Left kidney (tissue), 2 donors: ENCODE measurements around the gene CAPN7. TPM values are rescaled to one million over a fixed set of nuclear protein-coding genes. Genes with fewer than 3 reads are reported as not detected.

Experiments used
- DNase-seq: peaks from one replicate; pipeline ENCODE4 v3.0.0-alpha.2; 2013
- polyA plus RNA-seq: library from polyadenylated mRNA; unstranded; fragments of 120-200 nt; gene quantifications from one replicate; pipeline ENCODE4 v1.2.1, GENCODE V29; 2013; ENCODE audit not compliant: insufficient read length

CAPN7 gene
- polyA plus RNA-seq, 1 donor, result 59.9 TPM

- no peak for DNase-seq
These were observed 8.6 kb upstream of the CAPN7 start for GRCh38 chr3:15197340-15198029.

GRCh38 chr3:15198686-15199085, 7.4 kb upstream of the CAPN7 start:
- no peak for DNase-seq

- no peak for DNase-seq
These were observed 6.4 kb upstream of the CAPN7 start for GRCh38 chr3:15199493-15200105.

GRCh38 chr3:15204005-15204404, 2.0 kb upstream of the CAPN7 start:
- no peak for DNase-seq

- DNase-seq, result no peak
These were observed 538 bp upstream of the CAPN7 start for GRCh38 chr3:15205482-15205933.

- peak; percentile 46 for DNase-seq
These were observed 873 bp downstream of the CAPN7 start for GRCh38 chr3:15206662-15207576.

- no peak for DNase-seq
These were observed 1.9 kb downstream of the CAPN7 start for GRCh38 chr3:15207836-15208504.

- DNase-seq, result no peak
These were observed 5.9 kb downstream of the CAPN7 start for GRCh38 chr3:15211937-15212336.

GRCh38 chr3:15214758-15215157, 8.7 kb downstream of the CAPN7 start:
- DNase-seq, result no peak

- DNase-seq, result no peak
These were observed 9.9 kb downstream of the CAPN7 start for GRCh38 chr3:15215996-15216395.

- DNase-seq, result no peak
These were observed 10.5 kb downstream of the CAPN7 start for GRCh38 chr3:15216501-15216900.

- no peak for DNase-seq
These were observed 11.1 kb downstream of the CAPN7 start for GRCh38 chr3:15217011-15217671.

- DNase-seq, result no peak
These were observed 11.8 kb downstream of the CAPN7 start for GRCh38 chr3:15217841-15218267.

GRCh38 chr3:15218689-15219088, 12.6 kb downstream of the CAPN7 start:
- no peak for DNase-seq

GRCh38 chr3:15220056-15220455, 14.0 kb downstream of the CAPN7 start:
- DNase-seq, result no peak

- DNase-seq, result no peak
These were observed 14.6 kb downstream of the CAPN7 start for GRCh38 chr3:15220661-15221060.

GRCh38 chr3:15221574-15222217, 15.7 kb downstream of the CAPN7 start:
- DNase-seq, result no peak

- DNase-seq, result no peak
These were observed 17.9 kb downstream of the CAPN7 start for GRCh38 chr3:15223685-15224572.

GRCh38 chr3:15228147-15228546, 22.1 kb downstream of the CAPN7 start:
- no peak for DNase-seq

- DNase-seq, result no peak
These were observed 23.2 kb downstream of the CAPN7 start for GRCh38 chr3:15229262-15229661.
